HepG2 (cell line): ENCODE data around the gene LPIN3. TPM values are rescaled to one million over a fixed set of nuclear protein-coding genes. Genes with fewer than 3 reads are reported as not detected.
A peak's percentile ranks its signal among the peaks of the same experiment; 100 is the strongest.

Experiments used
- AGO2 ChIP-seq: fragments of 200-400 bp; formaldehyde crosslinking; optimal IDR thresholded peaks from 2 replicates; pipeline ENCODE3; 2017; ENCODE audit warnings: mild to moderate bottlenecking, low read depth, low read length, moderate library complexity
- AKAP8 ChIP-seq: sonication (generic); formaldehyde crosslinking; IDR thresholded peaks from 2 replicates; pipeline ENCODE4 v1.5.1; 2020; ENCODE audit warnings: mild to moderate bottlenecking, missing genetic modification reagents
- HOXA9 ChIP-seq: sonication (generic); formaldehyde crosslinking; IDR thresholded peaks from 2 replicates; pipeline ENCODE4 v1.8.1; 2022; ENCODE audit warnings: missing genetic modification reagents, mild to moderate bottlenecking, moderate library complexity, borderline replicate concordance
- LRRFIP1 ChIP-seq: sonication (generic); formaldehyde crosslinking; conservative IDR thresholded peaks from 2 replicates; pipeline ENCODE4 v1.4.0; 2020; ENCODE audit warnings: missing genetic modification reagents
- MYNN ChIP-seq: sonication (generic); formaldehyde crosslinking; IDR thresholded peaks from 2 replicates; pipeline ENCODE4 v1.4.0; 2020; ENCODE audit warnings: mild to moderate bottlenecking, low read depth, missing genetic modification reagents
- PCBP2 ChIP-seq: fragments of 200-400 bp; formaldehyde crosslinking; optimal IDR thresholded peaks from 2 replicates; pipeline ENCODE3; 2018; ENCODE audit warnings: low read length, low read depth; ENCODE audit not compliant: poor library complexity, severe bottlenecking
- POGZ ChIP-seq: sonication (generic); formaldehyde crosslinking; IDR thresholded peaks from 2 replicates; pipeline ENCODE4 v1.4.0; 2020; ENCODE audit warnings: mild to moderate bottlenecking, missing genetic modification reagents
- SNAI1 ChIP-seq: sonication (generic); formaldehyde crosslinking; IDR thresholded peaks from 2 replicates; pipeline ENCODE4 v1.5.0; 2020; ENCODE audit warnings: mild to moderate bottlenecking, missing genetic modification reagents, borderline replicate concordance
- SNAPC2 ChIP-seq: sonication (generic); formaldehyde crosslinking; IDR thresholded peaks from 2 replicates; pipeline ENCODE4 v1.8.1; 2022; ENCODE audit warnings: mild to moderate bottlenecking, missing genetic modification reagents
- SNRNP70 ChIP-seq: fragments of 200-400 bp; formaldehyde crosslinking; IDR thresholded peaks from 2 replicates; pipeline ENCODE4 v1.6.1; 2017; ENCODE audit warnings: mild to moderate bottlenecking, low read depth, low read length, moderate library complexity
- STAT5B ChIP-seq: sonication (generic); formaldehyde crosslinking; IDR thresholded peaks from 2 replicates; pipeline ENCODE4 v1.4.0; 2020; ENCODE audit warnings: missing genetic modification reagents
- TIGD3 ChIP-seq: sonication (generic); formaldehyde crosslinking; IDR thresholded peaks from 2 replicates; pipeline ENCODE4 v1.5.1; 2020; ENCODE audit warnings: mild to moderate bottlenecking, missing genetic modification reagents, borderline replicate concordance
- ZEB1 ChIP-seq: IDR thresholded peaks from 2 replicates; pipeline ENCODE4 v1.6.1; 2012; ENCODE audit warnings: mild to moderate bottlenecking, low read depth, inconsistent platforms; ENCODE audit not compliant: insufficient replicate concordance
- ZNF552 ChIP-seq: sonication (generic); formaldehyde crosslinking; IDR thresholded peaks from 2 replicates; pipeline ENCODE4 v1.9.0; 2022; ENCODE audit warnings: missing genetic modification reagents, mild to moderate bottlenecking, borderline replicate concordance
- ZNF564 ChIP-seq: sonication (generic); formaldehyde crosslinking; IDR thresholded peaks from 2 replicates; pipeline ENCODE4 v1.8.1; 2023; ENCODE audit warnings: mild to moderate bottlenecking, missing genetic modification reagents
- ZNF691 ChIP-seq: sonication (generic); formaldehyde crosslinking; IDR thresholded peaks from 2 replicates; pipeline ENCODE4 v1.4.0; 2020; ENCODE audit warnings: missing genetic modification reagents, low read depth, mild to moderate bottlenecking, borderline replicate concordance
- ZNF7 ChIP-seq: IDR thresholded peaks from 2 replicates; pipeline ENCODE4 v1.6.1; 2016; ENCODE audit warnings: missing biosample characterization, missing genetic modification reagents
- polyA plus RNA-seq, 8 experiments: library from polyadenylated mRNA; depleted of rRNA in 3 of 8; stranded (reverse) in 7 of 8; unstranded in 1 of 8; fragments of >200 nt; fragmentation: Illumina TruSeq in 4 of 8; extraction: Trizol in 4 of 8; gene quantifications; 2 replicates each; pipeline versions ENCODE4 v1.2.1 to v1.2.3, GENCODE V29; 2011 to 2016; ENCODE audit warnings: low read depth in 4 of 8, missing spikeins in 1 of 8, mixed read lengths in 1 of 8; ENCODE audit not compliant: insufficient read depth in 1 of 8
- total RNA-seq, 5 experiments: library from RNA; depleted of rRNA; stranded (reverse); fragments of >200 nt; fragmentation: Illumina TruSeq; extraction: Trizol; gene quantifications; 2 replicates each; pipeline ENCODE4 v1.2.3, GENCODE V29; 2016; ENCODE audit warnings: low read depth in 1 of 5
- TF ChIP-seq, protein P1 (sequence below): sonication (generic); formaldehyde crosslinking; IDR thresholded peaks from 2 replicates; pipeline ENCODE4 v1.4.0; 2020; ENCODE audit warnings: mild to moderate bottlenecking, missing genetic modification reagents
- TF ChIP-seq, protein P2 (sequence below): fragments of 450-650 bp; IDR thresholded peaks from 2 replicates; pipeline ENCODE4 v1.6.1; 2017

LPIN3 gene
- total and polyA plus RNA-seq, 2 of the 13 experiments (the other 11 are each of a cell fraction or from before 2014, with no cell fraction given): 14.2 to 28.6 TPM

DNA sequence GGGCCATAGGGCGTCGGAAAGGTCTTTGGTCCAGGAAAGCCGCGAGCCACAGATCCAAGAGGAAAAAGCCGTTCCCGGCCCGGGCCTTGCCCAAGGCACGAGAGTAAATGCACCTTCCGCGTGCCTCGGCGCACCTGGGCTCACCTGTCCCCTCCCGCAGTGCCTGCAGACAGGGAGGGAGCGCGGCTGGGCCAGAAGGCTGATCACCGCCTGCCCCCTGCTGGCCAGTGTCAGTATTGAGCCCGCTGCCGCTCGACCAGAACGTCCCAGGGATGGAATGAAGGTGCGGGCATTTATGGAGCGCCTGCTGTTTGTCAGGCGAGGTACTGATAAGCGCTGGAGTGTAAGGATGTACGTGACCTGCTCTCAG, 679 bp upstream of the LPIN3 start (continued):
- TF ChIP-seq, protein P1, sequence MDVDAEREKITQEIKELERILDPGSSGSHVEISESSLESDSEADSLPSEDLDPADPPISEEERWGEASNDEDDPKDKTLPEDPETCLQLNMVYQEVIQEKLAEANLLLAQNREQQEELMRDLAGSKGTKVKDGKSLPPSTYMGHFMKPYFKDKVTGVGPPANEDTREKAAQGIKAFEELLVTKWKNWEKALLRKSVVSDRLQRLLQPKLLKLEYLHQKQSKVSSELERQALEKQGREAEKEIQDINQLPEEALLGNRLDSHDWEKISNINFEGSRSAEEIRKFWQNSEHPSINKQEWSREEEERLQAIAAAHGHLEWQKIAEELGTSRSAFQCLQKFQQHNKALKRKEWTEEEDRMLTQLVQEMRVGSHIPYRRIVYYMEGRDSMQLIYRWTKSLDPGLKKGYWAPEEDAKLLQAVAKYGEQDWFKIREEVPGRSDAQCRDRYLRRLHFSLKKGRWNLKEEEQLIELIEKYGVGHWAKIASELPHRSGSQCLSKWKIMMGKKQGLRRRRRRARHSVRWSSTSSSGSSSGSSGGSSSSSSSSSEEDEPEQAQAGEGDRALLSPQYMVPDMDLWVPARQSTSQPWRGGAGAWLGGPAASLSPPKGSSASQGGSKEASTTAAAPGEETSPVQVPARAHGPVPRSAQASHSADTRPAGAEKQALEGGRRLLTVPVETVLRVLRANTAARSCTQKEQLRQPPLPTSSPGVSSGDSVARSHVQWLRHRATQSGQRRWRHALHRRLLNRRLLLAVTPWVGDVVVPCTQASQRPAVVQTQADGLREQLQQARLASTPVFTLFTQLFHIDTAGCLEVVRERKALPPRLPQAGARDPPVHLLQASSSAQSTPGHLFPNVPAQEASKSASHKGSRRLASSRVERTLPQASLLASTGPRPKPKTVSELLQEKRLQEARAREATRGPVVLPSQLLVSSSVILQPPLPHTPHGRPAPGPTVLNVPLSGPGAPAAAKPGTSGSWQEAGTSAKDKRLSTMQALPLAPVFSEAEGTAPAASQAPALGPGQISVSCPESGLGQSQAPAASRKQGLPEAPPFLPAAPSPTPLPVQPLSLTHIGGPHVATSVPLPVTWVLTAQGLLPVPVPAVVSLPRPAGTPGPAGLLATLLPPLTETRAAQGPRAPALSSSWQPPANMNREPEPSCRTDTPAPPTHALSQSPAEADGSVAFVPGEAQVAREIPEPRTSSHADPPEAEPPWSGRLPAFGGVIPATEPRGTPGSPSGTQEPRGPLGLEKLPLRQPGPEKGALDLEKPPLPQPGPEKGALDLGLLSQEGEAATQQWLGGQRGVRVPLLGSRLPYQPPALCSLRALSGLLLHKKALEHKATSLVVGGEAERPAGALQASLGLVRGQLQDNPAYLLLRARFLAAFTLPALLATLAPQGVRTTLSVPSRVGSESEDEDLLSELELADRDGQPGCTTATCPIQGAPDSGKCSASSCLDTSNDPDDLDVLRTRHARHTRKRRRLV (CRISPR knock-in tag): 0 out of 2 replicates have a peak, but pooled peaks have one; percentile 66
- peak; percentile 42; the same call in 1 of the 2 replicates for TF ChIP-seq MYNN (CRISPR knock-in tag)
- TF ChIP-seq ZNF7 (CRISPR knock-in tag): no peak
- TF ChIP-seq ZNF691 (CRISPR knock-in tag): peak; percentile 87; the same call in 1 of the 2 replicates
- no peak for TF ChIP-seq STAT5B (CRISPR knock-in tag)
- TF ChIP-seq, protein P2, sequence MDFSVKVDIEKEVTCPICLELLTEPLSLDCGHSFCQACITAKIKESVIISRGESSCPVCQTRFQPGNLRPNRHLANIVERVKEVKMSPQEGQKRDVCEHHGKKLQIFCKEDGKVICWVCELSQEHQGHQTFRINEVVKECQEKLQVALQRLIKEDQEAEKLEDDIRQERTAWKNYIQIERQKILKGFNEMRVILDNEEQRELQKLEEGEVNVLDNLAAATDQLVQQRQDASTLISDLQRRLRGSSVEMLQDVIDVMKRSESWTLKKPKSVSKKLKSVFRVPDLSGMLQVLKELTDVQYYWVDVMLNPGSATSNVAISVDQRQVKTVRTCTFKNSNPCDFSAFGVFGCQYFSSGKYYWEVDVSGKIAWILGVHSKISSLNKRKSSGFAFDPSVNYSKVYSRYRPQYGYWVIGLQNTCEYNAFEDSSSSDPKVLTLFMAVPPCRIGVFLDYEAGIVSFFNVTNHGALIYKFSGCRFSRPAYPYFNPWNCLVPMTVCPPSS: no peak
- TF ChIP-seq SNAI1: no peak
- peak; percentile 63; the same call in 1 of the 2 replicates for TF ChIP-seq POGZ
- TF ChIP-seq ZNF552 (CRISPR knock-in tag): no peak
- TF ChIP-seq PCBP2: no peak
- TF ChIP-seq ZEB1: peak; percentile 100
- TF ChIP-seq HOXA9 (CRISPR knock-in tag): no peak
- TF ChIP-seq ZNF564 (CRISPR knock-in tag): no peak; the same call in 1 of the 2 replicates
- TF ChIP-seq SNRNP70: no peak
- TF ChIP-seq AKAP8 (CRISPR knock-in tag): peak; percentile 79; the same call in 1 of the 2 replicates
- no peak for TF ChIP-seq AGO2
- no peak for TF ChIP-seq TIGD3 (CRISPR knock-in tag)
- TF ChIP-seq SNAPC2 (CRISPR knock-in tag): no peak
- TF ChIP-seq LRRFIP1 (CRISPR knock-in tag): no peak
